Measurements from ENCODE around the gene TLR10.
"Not testable (repeated sequence)": the region's sequence is repeated elsewhere in the genome, so short reads cannot be mapped to it uniquely, and the experiment has no call there.

- TF ChIP-seq EZH2phosphoT487 (IDR thresholded peaks at IDR 0.05; ENCODE audit: insufficient read depth, low read depth); EZH2 (IDR thresholded peaks at IDR 0.05; ENCODE audit: insufficient read depth, poor library complexity, severe bottlenecking): not testable (repeated sequence)
Measured at GRCh38 chr4:38770281-38770680, 12.5 kb downstream of the TLR10 start.

All from GM23248 (cell line).